Activated CD8-positive, alpha-beta memory T cell treated with anti-CD3 and anti-CD28 coated beads, Interleukin-2, amount 50 U/mL, for 24 hours (primary cell): ENCODE measurements around the gene DPYSL4.

Experiments used
- DNase-seq: peaks from one replicate; pipeline ENCODE4 v3.0.0-alpha.2; 2020; ENCODE audit errors: extremely low read depth

Gene DPYSL4

GRCh38 chr10:132178672-132179545, 7.8 kb upstream of the DPYSL4 start:
- no peak for DNase-seq

- DNase-seq, result no peak
Measured at GRCh38 chr10:132179551-132180392, 7.0 kb upstream of the DPYSL4 start.

DNA sequence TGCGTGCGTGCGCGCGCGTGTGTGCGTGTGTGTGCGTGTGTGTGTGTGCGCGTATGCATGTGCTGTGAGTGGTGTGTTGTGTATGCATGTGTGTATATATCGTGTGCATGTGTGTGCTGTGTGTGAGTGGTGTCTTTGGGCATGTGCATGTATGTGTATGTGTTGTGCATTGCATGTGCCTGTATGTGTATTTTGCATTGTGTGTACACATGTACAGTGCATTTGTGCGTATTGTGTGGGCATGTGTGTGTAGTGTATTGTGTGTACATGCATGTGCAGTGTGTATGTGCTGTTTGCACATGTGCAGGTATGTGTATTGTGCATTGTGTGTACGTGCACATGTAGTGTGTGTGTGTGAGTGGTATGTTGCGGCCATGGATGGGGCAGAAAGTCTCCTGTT, 6.0 kb upstream of the DPYSL4 start:
- DNase-seq, result no peak

DNA sequence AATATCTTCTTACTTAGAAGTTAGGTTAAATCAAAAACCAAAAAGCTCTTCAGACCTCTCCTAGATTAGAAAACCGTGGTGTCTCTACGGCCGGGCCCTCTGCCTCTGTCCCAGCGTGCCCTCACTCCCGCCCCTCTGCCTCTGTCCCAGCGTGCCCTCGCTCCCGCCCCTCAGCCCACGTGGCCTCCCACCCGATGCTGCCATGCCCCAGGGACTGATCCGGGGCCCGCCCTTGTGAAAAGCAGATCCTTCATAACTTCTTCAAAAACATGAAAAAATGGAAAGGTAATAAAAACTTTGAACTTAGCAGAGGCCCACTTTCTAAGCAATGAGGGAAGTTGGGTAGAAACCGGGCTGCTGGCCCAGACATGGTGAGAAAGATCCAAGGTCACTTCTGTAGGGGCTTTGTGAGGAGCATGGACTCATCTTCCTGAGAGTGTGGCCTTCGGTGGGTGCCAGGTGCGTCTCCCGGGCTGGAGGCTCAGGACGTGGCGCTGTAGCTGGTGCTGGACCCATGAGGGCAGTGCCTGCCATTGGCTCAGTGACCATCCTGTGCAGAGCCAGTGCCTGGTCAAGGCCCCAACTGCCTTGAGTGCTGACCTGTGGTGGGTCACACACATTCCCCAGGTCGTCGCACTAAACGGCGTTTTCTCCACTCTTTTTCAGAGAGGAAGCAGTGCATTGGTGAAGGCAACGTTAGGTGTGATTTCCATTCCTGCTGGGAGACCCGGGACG, 4.9 kb upstream of the DPYSL4 start:
- DNase-seq, result no peak

DNA sequence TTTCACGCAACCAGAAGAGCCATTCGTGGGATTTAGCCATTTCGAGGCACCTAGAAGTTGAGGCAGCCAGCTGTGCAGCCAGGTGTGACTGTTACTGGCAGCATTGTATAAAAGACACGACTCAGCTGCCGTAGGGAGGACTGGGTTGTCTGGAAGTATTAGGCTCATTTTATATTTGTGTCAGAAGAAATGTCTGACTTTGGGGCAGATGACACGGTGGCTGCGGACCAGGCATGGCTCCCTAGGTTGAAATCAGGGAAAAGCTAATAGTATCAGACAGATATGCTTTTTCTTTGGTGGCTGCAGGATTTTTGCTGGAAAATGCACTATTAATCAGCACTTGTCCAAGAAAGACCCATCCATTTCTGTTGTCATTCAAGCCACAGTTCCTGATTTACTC, 4.2 kb upstream of the DPYSL4 start:
- no peak for DNase-seq

DNA sequence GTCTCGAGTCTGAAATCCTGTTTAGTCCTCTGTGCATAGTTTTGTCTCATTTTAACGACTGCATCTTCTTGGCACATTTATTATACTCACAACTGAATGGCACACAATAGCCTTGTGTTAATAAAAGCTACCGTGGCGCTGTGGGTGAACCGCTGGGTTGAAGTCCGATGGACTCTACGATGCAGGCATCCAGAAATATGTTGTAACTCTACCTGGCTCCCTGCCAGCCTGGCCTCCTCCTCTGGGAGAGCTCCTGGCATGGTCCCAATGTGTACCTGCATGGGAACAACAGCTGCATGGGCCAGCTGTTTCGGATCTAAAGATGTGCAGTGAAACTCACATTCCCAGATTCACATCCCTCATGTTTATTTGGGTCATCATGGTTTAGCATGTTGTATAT, 3.7 kb upstream of the DPYSL4 start:
- DNase-seq, result no peak

GRCh38 chr10:132184816-132185593, 1.7 kb upstream of the DPYSL4 start:
- DNase-seq, result no peak

DNA sequence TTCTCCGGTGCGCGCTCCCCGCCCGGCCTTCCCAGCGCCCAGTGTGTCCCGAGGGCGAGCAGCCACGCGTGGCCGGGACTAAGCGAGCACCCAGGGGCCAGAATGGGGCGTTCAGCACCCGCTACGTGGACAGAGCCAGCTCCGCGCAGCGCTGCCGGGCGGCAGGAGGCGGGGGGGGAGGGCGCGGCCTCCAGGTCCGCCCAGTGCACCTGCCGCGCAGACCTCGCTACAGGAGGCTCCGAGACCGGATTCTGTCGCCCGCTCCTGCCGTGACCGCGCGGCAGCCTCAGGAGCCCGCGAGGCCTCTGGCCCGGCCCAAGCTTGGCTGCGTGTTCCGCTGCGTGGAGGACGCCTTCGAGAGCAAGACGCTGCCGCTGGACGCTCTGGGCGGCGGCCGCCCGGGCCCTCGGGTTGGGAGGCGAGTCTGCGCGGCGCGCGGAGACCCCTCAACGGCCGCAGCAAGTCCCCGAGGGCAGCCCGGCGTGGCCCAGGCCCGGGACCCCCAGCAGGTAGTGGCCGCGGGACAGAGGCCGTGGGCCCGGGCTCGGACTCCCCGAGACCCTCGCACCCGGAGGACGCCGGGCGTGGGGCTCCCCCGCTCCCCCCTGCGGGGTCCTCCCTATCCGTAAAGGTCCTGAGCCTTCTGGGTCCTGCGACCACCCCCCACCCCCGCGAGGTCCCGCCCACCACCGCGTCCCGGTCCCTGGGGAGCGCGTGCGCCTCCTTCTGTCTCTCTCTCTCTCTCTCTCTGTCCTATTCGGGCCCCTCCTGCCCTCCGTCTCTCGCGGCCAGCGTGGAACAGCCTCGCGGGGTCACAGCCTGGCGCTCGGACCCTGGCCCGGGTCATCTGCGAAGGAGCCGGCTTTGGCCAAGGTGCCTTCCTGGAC, 904 bp upstream of the DPYSL4 start:
- no peak for DNase-seq

DNA sequence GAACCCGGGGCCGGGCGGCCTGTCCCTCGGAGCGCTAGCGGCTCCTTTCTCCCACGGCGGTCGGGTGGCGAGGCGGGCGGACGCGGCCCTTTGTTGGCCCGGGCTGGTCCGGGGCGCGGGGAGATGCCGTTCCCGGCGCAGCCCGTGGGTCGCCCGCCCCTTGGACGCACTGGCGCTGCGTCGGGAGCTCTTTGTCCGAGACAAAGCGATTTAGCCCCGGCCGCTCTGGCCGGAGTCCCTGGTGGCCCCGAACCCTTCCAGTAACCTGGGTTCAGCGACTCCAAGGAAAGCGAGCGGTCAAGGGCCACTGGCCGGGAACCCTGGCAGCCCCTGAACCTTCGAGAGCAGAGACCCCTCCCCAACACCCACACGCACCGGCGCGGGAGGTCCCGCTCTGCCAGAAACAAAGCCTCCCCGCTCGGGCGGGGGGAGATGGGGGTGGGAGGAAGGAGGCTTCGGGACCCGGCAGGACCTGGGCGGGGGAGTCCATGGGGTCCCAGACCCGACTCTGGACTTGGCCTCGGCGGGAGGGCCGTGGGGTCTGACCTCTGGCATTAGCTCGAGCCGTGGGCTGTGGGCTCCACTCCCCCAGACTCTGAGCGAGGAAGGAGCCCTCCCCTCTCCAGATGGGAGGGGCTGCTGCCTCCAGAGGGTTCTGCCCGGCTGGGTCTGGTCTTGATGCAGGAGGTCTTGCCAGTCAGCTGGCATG, 836 bp downstream of the DPYSL4 start:
- DNase-seq, result no peak

DNA sequence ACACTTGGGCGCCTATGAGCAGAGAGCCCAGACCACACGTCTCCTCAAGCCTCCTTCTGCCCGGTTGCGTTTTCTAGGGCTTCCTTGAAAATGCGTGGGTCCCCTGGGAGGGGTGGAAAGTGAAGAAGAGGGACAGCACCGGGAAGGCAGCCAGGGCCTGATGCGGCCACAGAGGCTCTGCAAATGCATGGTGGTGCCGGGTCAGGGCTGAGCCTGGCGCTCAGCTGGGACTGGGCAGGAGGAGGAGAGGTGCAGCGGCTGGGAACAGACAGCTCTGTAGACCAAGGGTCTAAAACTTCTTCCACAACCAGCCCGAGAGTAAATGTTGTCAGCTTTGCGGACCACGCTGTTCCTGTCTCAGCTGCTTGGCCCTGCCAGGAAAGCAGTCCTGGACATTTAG, 1.6 kb downstream of the DPYSL4 start:
- DNase-seq, result no peak

DNA sequence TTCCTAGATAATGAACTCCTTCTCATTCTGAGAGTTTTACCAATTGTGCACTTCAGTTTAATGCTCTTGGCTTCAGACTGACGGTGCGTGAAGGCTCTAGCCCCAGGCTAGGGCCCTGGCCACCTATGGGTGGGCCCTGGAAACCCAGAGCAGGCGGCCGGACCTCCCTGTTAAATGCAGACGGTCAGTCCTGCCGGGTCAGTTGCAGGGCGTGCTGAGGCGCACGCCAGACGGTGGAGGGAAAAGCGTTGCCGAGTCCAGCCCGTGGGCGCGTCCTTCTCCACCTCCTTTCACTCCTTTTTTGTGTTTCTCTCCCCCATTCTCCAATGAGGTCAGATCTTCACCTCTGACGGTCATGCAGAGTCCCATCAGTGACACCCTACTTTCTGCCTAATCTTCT, 2.3 kb downstream of the DPYSL4 start:
- DNase-seq, result no peak

- DNase-seq, result no peak
Measured at GRCh38 chr10:132189810-132190422, 3.2 kb downstream of the DPYSL4 start.

DNA sequence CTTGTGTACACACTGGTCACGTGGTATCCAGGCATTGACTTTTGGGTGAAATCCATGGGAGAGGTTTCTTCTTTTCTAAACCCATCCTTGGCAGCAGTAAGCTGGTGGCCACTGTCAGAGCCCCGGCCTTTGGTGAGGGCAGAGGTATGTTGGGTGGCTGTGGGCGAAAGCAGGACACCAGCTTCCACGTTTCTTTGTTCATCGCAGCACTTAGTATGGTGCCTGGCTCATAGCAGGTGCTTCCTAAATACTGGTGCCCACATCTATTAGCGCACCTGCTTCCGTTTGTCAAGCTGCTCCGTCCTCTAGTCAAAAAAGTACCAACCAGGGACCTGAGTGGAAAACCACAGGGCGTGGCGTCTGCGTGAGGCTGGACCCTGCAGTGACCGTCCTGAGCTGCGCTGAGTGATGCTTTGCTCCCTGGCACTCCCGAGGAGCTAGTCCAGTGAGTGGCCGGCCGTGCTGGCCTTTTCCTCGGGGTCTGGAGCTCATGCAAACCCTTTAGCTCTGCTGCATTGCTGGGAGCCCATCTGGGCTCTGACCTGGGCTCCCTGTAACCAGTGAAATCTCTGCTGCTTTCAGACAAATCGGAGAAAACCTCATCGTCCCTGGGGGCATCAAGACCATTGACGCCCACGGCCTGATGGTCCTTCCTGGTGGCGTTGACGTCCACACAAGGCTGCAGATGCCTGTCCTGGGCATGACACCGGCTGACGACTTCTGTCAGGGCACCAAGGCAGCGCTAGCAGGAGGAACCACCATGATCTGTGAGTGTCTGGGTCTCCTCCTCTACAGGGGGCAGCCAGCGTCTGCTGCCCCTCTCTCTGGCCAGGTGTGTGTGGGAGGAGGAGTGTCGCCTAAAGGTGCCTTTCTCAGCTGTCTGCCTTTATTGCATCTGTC, 5.6 kb downstream of the DPYSL4 start:
- no peak for DNase-seq

GRCh38 chr10:132192991-132193665, 6.4 kb downstream of the DPYSL4 start:
- DNase-seq, result no peak

GRCh38 chr10:132193907-132194552, 7.3 kb downstream of the DPYSL4 start:
- no peak for DNase-seq

GRCh38 chr10:132194726-132195125, 8.0 kb downstream of the DPYSL4 start:
- DNase-seq, result no peak

DNA sequence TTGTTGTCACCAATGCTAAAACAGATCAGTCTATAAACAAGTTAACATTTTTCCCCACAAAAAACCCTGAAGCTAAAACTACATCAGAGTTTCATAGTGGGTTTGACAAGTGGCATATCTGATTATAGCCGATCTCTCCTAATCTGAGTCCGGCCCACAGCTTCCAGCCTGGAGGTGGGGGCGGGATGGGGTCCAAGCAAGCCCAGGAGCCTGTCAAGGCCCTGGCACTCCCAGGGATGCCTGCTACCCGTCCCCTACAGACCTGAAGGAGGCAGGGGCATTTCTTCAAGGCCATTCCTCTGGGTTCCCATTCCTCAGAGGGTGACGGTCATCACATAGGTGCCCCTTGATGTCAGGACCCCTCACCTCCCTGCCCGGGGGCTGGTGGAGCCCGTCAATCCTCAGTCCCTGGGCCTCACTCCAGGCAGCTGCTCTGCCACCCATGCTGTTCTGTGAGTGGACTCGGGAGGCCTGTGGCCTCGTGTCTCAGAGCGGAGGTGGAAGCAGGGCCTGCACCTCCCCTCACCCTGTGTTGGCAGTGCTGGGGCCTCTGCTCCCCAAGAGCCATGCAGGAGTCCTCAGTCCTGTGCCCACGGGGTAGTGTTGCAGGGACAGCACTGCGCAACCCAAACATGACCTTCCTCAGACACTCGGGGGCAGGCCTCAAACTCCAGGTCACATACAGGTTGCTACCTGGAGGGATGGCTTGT, 8.8 kb downstream of the DPYSL4 start:
- no peak for DNase-seq
